GM23338 (cell line): Measurements from ENCODE around the gene SCGB1A1. TPM values are rescaled to one million over a fixed set of nuclear protein-coding genes. Genes with fewer than 3 reads are reported as not detected.

Experiments
- ATAC-seq: fragments of 200-7000 bp; cut with Tn5 transposase; 3 replicates; pipeline ENCODE4 v1.9.1; 2020
- DNase-seq: peaks from one replicate; pipeline ENCODE4 v3.0.0-alpha.2; 2015; ENCODE audit warnings: low spot score
- H2AFZ ChIP-seq: fragments of 200-600 bp; sonication (generic); 2 replicates; pipeline ENCODE4 v1.8.0; 2016; ENCODE audit warnings: antibody characterized with exemption, mild to moderate bottlenecking, moderate library complexity
- H3F3A ChIP-seq: fragments of 200-600 bp; sonication (generic); replicated peaks from 2 replicates; pipeline ENCODE4 v1.8.0; 2017; ENCODE audit warnings: antibody characterized with exemption, mixed run types, low read depth
- H3K27ac ChIP-seq: fragments of 200-600 bp; sonication (generic); 2 replicates; pipeline ENCODE4 v1.6.1; 2016; ENCODE audit warnings: low read depth
- H3K27me3 ChIP-seq: fragments of 200-600 bp; sonication (generic); 2 replicates; pipeline ENCODE4 v1.8.0; 2016; ENCODE audit warnings: mild to moderate bottlenecking, mixed run types, moderate library complexity; ENCODE audit not compliant: insufficient read depth
- H3K36me3 ChIP-seq: fragments of 200-600 bp; sonication (generic); 2 replicates; pipeline ENCODE4 v1.8.0; 2016; ENCODE audit warnings: mild to moderate bottlenecking; ENCODE audit not compliant: insufficient read depth
- H3K4me1 ChIP-seq: fragments of 200-600 bp; sonication (generic); 2 replicates; pipeline ENCODE4 v1.8.0; 2016; ENCODE audit warnings: mild to moderate bottlenecking, moderate library complexity; ENCODE audit not compliant: insufficient read depth
- H3K4me2 ChIP-seq: fragments of 200-600 bp; sonication (generic); 2 replicates; pipeline ENCODE4 v1.7.1; 2017; ENCODE audit warnings: mixed run types
- H3K4me3 ChIP-seq: fragments of 200-600 bp; sonication (generic); 2 replicates; pipeline ENCODE4 v1.6.1; 2016; ENCODE audit warnings: mixed run types
- H3K79me2 ChIP-seq: fragments of 200-600 bp; sonication (generic); replicated peaks from 2 replicates; pipeline ENCODE4 v1.8.0; 2017; ENCODE audit warnings: mild to moderate bottlenecking; ENCODE audit not compliant: insufficient read depth
- H3K9me2 ChIP-seq: fragments of 200-600 bp; sonication (generic); 2 replicates; pipeline ENCODE4 v1.8.0; 2017; ENCODE audit not compliant: insufficient read depth
- H4K20me1 ChIP-seq: fragments of 200-600 bp; sonication (generic); replicated peaks from 2 replicates; pipeline ENCODE4 v1.8.0; 2017; ENCODE audit warnings: mild to moderate bottlenecking; ENCODE audit not compliant: insufficient read depth
- H3K27ac Mint-ChIP-seq: 2 replicates; pipeline ENCODE4 v1.8.0; 2020; ENCODE audit warnings: inconsistent platforms, mild to moderate bottlenecking, moderate library complexity, mixed read lengths
- H3K27me3 Mint-ChIP-seq: 3 replicates; pipeline ENCODE4 v1.8.0; 2022; ENCODE audit warnings: low read depth, mild to moderate bottlenecking, moderate library complexity, mixed read lengths, inconsistent platforms; ENCODE audit not compliant: insufficient read depth, poor library complexity
- H3K36me3 Mint-ChIP-seq: 3 replicates; pipeline ENCODE4 v1.8.0; 2021; ENCODE audit warnings: low read depth, mild to moderate bottlenecking, inconsistent platforms, moderate library complexity, mixed read lengths
- H3K4me1 Mint-ChIP-seq: 3 replicates; pipeline ENCODE4 v1.8.0; 2020; ENCODE audit warnings: mild to moderate bottlenecking, inconsistent platforms, mixed read lengths
- H3K4me3 Mint-ChIP-seq: 3 replicates; pipeline ENCODE4 v1.8.0; 2021; ENCODE audit warnings: moderate library complexity, mild to moderate bottlenecking, inconsistent platforms, mixed read lengths
- H3K9me3 Mint-ChIP-seq: 3 replicates; pipeline ENCODE4 v1.8.0; 2020; ENCODE audit warnings: moderate library complexity, mild to moderate bottlenecking, inconsistent platforms, mixed read lengths
- CREB1 ChIP-seq: fragments of 250-450 bp; sonication (Bioruptor Pico); IDR thresholded peaks from 2 replicates; pipeline ENCODE4 v1.5.0; 2020; ENCODE audit warnings: low read depth, mild to moderate bottlenecking, moderate library complexity
- CTCF ChIP-seq, 2 experiments: fragments of 200-600 bp in 1 of 2; sonication (generic) in 1 of 2; conservative IDR thresholded peaks; 2 replicates each; pipeline versions ENCODE4 v1.5.1 to v1.6.1; 2016 to 2017; ENCODE audit warnings: antibody characterized with exemption in 2 of 2, low read depth in 2 of 2, mild to moderate bottlenecking in 2 of 2, moderate library complexity in 1 of 2
- ETS1 ChIP-seq: IDR thresholded peaks from 2 replicates; pipeline ENCODE4 v1.6.1; 2016; ENCODE audit warnings: antibody characterized with exemption
- EZH2 ChIP-seq: fragments of 200-600 bp; sonication (generic); IDR thresholded peaks from one replicate; pipeline ENCODE4 v1.8.0; 2017; ENCODE audit warnings: antibody characterized with exemption, mild to moderate bottlenecking, low read depth; ENCODE audit not compliant: unreplicated experiment
- EZH2phosphoT487 ChIP-seq: fragments of 200-600 bp; sonication (generic); IDR thresholded peaks from one replicate; pipeline ENCODE4 v1.8.1; 2018; ENCODE audit warnings: antibody characterized with exemption; ENCODE audit not compliant: unreplicated experiment
- JUNB ChIP-seq: IDR thresholded peaks from one replicate; pipeline ENCODE4 v1.6.1; 2016; ENCODE audit warnings: antibody characterized with exemption; ENCODE audit not compliant: unreplicated experiment
- NANOG ChIP-seq: IDR thresholded peaks from 2 replicates; pipeline ENCODE4 v1.6.1; 2016; ENCODE audit warnings: antibody characterized with exemption, borderline replicate concordance
- POLR2AphosphoS5 ChIP-seq: IDR thresholded peaks from 2 replicates; pipeline ENCODE4 v1.6.1; 2016; ENCODE audit warnings: antibody characterized with exemption, low read depth
- REST ChIP-seq: IDR thresholded peaks from one replicate; pipeline ENCODE4 v1.6.1; 2018; ENCODE audit warnings: antibody characterized with exemption; ENCODE audit not compliant: unreplicated experiment
- STAT1 ChIP-seq: IDR thresholded peaks from one replicate; pipeline ENCODE4 v1.6.1; 2016; ENCODE audit warnings: antibody characterized with exemption; ENCODE audit not compliant: unreplicated experiment
- ZNF114 ChIP-seq: fragments of 250-450 bp; sonication (Bioruptor Pico); IDR thresholded peaks from 2 replicates; pipeline ENCODE4 v1.5.0; 2020; ENCODE audit warnings: mild to moderate bottlenecking, moderate library complexity
- ZNF331 ChIP-seq: fragments of 250-450 bp; sonication (Bioruptor Pico); IDR thresholded peaks from 2 replicates; pipeline ENCODE4 v1.5.0; 2020; ENCODE audit warnings: low read depth, mild to moderate bottlenecking, moderate library complexity
- ZNF462 ChIP-seq: fragments of 250-450 bp; sonication (Bioruptor Pico); IDR thresholded peaks from 2 replicates; pipeline ENCODE4 v1.5.0; 2020; ENCODE audit warnings: mild to moderate bottlenecking, moderate library complexity
- polyA plus RNA-seq: library from polyadenylated mRNA; unstranded; fragments of >200 nt; fragmentation: Nextera tagmentation; extraction: Ambion mirVana; gene quantifications from 2 replicates; pipeline ENCODE4 v1.2.1, GENCODE V29; 2016
- total RNA-seq: library from RNA; depleted of rRNA; stranded (reverse); fragments of >200 nt; shearing (Covaris generic); gene quantifications from 2 replicates; pipeline ENCODE4 v1.2.3, GENCODE V29; 2014

The SCGB1A1 gene
- total and polyA plus RNA-seq, 2 experiments from 2014 or later = not detected

- Mint-ChIP-seq H3K36me3 (no peaks in the 10 kb centered on the region), H3K4me3 (no peak overlapping the region), H3K27ac (no peak overlapping the region; the same call in 1 of the 2 replicates), H3K4me1 (peaks cover 25% of the 10 kb centered on the region), H3K27me3 (peaks cover 12% of the 10 kb centered on the region), H3K9me3 (no peaks in the 10 kb centered on the region; the same call in 2 of the 3 replicates)
- Histone ChIP-seq H3F3A (no peaks in the 10 kb centered on the region), H3K36me3 (no peaks in the 10 kb centered on the region), H3K4me2 (no peak overlapping the region), H3K4me1 (peaks cover 4% of the 10 kb centered on the region; the same call in 1 of the 2 replicates), H3K4me3 (no peak overlapping the region), H3K27me3 (no peaks in the 10 kb centered on the region), H2AFZ (no peak overlapping the region), H3K27ac (no peak overlapping the region), H3K79me2 (no peaks in the 10 kb centered on the region), H3K9me2 (no peaks in the 10 kb centered on the region), H4K20me1 (no peaks in the 10 kb centered on the region)
- DNase-seq (no peak), ATAC-seq (no peak)
- TF ChIP-seq CREB1 (CRISPR knock-in tag) = no peak
- TF ChIP-seq ZNF331 (CRISPR knock-in tag) = no peak
- no peak for TF ChIP-seq NANOG
- TF ChIP-seq CTCF (conservative IDR thresholded peaks at IDR 0.05; ENCODE audit: low read depth in 2 of 2) = no peak
- no peak for TF ChIP-seq STAT1
- no peak for TF ChIP-seq REST
- no peak for TF ChIP-seq EZH2
- no peak for TF ChIP-seq EZH2phosphoT487
- no peak for TF ChIP-seq ZNF462
- TF ChIP-seq ETS1 = no peak
- TF ChIP-seq POLR2AphosphoS5 = no peak
- no peak for TF ChIP-seq JUNB
- no peak for TF ChIP-seq ZNF114 (CRISPR knock-in tag)
Observed at GRCh38 chr11:62401356-62401755, 17.5 kb upstream of the SCGB1A1 start.
